Skeletal muscle cell (primary cell): Measurements from ENCODE around the gene NPY.
"Not testable (repeated sequence)": the region's sequence is repeated elsewhere in the genome, so short reads cannot be mapped to it uniquely, and the experiment has no call there.

Experiments used
- DNase-seq: peaks from one replicate; pipeline ENCODE4 v3.0.0-alpha.2; 2010; ENCODE audit warnings: low read depth
- H3K4me3 ChIP-seq: 2 replicates; pipeline ENCODE4 v1.5.1; 2011; ENCODE audit warnings: low read depth, mild to moderate bottlenecking, control low read depth, low read length, moderate library complexity

Gene NPY

DNA sequence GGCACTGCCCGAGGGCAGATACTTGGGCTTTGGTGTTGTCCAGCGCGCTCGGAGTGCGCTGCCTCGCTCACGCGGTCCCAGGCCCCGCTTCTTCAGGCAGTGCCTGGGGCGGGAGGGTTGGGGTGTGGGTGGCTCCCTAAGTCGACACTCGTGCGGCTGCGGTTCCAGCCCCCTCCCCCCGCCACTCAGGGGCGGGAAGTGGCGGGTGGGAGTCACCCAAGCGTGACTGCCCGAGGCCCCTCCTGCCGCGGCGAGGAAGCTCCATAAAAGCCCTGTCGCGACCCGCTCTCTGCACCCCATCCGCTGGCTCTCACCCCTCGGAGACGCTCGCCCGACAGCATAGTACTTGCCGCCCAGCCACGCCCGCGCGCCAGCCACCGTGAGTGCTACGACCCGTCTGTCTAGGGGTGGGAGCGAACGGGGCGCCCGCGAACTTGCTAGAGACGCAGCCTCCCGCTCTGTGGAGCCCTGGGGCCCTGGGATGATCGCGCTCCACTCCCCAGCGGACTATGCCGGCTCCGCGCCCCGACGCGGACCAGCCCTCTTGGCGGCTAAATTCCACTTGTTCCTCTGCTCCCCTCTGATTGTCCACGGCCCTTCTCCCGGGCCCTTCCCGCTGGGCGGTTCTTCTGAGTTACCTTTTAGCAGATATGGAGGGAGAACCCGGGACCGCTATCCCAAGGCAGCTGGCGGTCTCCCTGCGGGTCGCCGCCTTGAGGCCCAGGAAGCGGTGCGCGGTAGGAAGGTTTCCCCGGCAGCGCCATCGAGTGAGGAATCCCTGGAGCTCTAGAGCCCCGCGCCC is at the start of gene NPY:
NPY (plus strand) TSS at position 294 of the 802 bp plus-strand sequence. CDS start 1,051 bp downstream, outside the sequence.
- no peak for DNase-seq
- H3K4me3 ChIP-seq: peak within 1 kb of the TSS; percentile 3

DNA sequence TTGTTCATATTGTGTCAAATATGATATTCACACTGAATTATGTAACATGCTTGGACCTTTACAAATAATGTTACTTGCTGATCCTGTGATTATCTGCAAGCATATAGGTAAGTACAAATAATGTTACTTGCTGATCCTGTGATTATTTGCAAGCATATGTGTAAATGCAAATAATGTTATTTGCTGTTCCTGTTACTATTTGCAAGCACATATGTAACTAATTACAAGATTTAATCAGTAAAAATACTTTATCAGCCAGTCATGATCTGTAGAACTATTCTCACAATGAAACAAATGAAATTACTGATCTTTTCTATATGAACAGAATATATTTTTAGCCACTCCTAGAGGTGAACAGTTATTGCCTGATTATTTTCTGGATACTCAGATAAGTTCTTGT is 44.7 kb upstream of the NPY start:
- H3K4me3 ChIP-seq: no peak overlapping the region
- no peak for DNase-seq

DNA sequence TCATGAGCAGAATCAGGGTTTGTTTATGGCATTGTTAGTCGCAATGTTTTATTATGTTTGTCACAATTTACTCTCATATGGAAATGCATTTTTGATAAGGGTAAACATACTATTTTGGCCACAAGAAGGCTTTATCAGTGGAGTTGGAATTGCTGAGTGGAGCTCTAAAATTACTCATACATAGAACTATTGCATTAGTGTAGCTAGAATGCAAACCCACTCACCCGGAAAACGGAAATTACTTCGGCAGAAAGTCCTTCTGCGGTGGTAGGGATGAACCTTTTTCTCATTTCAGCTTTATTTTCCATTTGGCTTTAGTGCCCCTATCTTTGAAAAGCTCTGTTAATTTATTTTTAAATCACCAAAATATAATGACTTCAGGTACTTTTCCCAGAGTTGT is 42.8 kb upstream of the NPY start:
- H3K4me3 ChIP-seq: no peak overlapping the region
- DNase-seq: no peak

GRCh38 chr7:24244554-24244953 is 39.4 kb upstream of the NPY start:
- no peak overlapping the region for H3K4me3 ChIP-seq
- DNase-seq: no peak

DNA sequence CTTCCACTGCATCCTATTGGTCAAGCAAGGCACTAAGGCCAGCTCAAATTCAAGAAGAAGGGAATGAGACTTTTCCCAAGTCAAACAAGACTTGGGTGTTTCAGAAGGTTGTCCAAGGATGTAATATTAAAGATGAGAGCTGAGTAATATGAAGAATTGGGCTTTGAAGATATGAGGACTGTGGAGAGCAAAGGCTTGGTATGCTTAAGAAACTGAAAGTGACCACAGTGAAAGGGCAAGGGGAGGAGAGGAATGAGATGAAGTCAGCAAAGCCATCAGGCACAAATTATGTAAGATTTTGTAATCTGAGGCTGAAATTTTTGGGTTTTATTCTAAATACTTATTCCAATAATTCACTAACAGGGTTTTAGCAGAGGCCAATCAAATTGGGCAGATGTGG is 38.6 kb upstream of the NPY start:
- no peak for DNase-seq
- no peak overlapping the region for H3K4me3 ChIP-seq

DNA sequence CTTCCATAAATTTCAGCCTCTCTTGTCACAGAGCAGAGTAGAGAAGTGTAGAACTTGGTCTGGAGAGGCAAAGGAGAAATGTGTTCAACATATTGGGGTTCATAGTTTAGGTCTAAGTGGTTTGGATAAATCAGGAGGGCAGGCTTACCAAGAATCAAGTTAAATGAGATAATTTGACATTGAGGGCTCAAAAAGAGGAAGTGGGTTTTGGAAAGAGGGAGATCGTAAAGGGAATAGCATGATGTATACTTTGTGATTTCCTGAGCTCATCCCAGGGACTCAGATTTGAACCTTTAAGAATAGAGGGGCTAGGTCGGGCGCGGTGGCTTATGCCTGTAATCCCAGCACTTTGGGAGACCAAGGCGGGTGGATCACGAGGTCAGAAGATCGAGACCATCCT is 34.7 kb upstream of the NPY start:
- no peak for DNase-seq
- H3K4me3 ChIP-seq: no peak overlapping the region

DNA sequence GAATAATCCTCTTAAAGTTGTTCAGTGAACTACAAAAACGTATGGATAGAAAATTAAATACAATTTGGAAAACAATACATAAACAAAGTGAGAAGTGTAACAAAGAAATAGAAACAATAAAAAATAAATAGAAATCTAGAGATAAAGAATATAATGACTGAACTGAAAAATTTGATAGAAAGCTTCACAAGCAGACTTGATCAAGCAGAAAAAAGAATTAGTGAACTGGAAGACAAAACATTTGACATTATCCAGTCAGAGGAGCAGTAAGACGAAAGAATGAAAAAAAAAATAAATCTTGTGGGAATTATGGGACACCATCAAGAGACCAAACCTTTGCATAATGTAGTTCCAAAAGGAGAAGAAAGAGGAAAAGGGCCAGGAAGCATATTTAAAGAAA is 32.4 kb upstream of the NPY start:
- H3K4me3 ChIP-seq: no peak overlapping the region
- no peak for DNase-seq

GRCh38 chr7:24255139-24255538 is 28.9 kb upstream of the NPY start:
- no peak for DNase-seq
- no peak overlapping the region for H3K4me3 ChIP-seq

DNA sequence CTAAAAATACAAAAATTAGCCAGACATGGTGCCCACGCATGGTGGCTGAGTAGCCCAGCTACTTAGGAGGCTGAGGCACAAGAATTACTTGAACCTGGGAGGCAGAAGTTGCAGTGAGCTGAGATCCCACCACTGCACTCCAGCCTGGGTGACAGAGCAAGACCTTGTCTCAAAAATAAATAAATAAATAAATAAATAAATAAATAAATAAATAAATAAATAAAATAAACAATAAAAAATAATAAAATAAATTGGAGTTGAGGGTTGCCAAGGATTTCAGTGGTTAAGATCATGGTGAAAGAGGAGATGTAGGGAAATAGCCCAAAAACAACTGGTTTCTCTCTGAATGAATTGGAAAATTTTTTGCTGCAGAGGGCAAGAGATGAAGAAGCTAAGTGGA is 25.7 kb upstream of the NPY start:
- DNase-seq, H3K4me3 ChIP-seq: not testable (repeated sequence)

DNA sequence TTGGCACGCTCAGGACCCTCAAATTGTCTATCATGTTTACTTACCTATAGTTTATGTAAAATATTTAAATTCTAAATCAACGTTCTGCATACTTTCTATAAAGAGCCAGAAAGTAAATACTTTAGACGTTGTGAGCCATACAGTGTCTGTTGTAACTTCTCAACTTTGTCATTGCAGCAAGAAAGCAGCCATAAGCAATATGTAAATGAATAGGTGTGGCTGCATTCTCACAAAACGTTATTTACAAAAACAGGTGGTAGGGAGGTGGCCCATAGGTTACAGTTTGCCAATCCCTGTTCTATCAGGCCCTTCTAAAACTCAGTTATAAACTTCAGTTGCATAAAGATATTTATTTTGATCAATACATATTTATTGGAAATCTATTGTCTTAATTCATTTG is 12.1 kb upstream of the NPY start:
- no peak for DNase-seq
- no peak overlapping the region for H3K4me3 ChIP-seq

GRCh38 chr7:24279512-24279911 is 4.5 kb upstream of the NPY start:
- DNase-seq: no peak

DNA sequence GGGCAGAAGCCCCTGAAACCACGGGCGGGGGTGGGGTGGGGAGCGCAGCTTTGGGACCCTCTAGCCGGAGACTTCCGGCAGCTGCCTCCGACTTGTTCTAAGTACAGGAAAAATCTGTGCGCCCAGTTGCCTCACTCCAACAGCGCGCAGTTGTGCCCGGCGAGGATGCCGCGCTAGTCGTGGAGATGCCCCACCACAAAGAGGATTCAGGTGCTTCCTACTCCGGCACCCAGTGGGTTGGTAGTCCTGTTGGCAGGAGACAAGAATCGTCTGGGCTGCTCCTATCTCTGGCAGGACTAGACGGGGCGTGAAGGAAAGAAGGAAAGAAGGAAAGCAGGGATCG is 465 bp upstream of the NPY start:
- peak overlapping the region; percentile 3 for H3K4me3 ChIP-seq
- DNase-seq: no peak

More at GRCh38 chr7:24279512-24279911, 4.5 kb upstream of the NPY start:
- H3K4me3 ChIP-seq: no peak overlapping the region

- no peak for DNase-seq
- no peak overlapping the region for H3K4me3 ChIP-seq
These were observed 913 bp downstream of the NPY start for GRCh38 chr7:24284699-24285506.

GRCh38 chr7:24290004-24290641 is 6.1 kb downstream of the NPY start:
- no peak overlapping the region for H3K4me3 ChIP-seq
- DNase-seq: peak; percentile 2

DNA sequence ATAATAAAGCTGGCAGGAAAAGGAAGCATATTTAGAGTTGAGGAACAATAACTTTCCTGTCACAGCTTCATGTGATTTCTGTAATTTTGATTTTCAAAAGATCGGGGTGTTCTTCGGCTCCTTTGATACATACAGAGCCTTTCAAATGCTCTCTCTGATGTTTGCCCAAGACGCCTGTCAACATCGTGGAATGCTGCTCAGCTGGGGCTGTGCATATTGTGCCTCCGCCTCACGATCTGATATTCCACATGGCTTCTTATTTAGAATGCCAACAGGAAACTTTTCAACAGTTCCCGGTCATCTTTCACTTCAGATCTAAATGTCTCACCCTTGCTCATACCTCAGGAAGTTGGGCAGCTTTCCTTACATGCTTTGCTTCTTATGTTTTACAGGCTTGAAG is 7.3 kb downstream of the NPY start:
- DNase-seq: no peak
- no peak overlapping the region for H3K4me3 ChIP-seq

DNA sequence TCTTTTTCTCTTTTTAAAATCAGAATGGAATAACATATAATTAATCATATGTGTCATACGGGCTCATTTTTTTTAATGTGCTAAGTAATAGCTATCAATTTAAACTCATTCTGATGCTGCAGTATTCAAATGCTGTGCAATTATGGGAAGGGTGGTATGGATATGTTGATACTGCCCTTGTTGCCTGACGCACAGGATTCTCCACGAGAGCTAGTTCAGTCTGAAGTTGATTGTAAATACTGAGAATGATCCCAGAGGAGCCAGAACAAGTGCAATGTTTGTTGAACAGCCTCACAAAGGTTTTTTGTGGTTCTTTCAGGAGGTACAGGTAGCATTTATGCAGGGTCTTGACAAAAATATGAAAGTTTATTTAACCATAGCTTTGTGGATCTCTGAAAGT is 13.4 kb downstream of the NPY start:
- DNase-seq: no peak
- H3K4me3 ChIP-seq: no peak overlapping the region

DNA sequence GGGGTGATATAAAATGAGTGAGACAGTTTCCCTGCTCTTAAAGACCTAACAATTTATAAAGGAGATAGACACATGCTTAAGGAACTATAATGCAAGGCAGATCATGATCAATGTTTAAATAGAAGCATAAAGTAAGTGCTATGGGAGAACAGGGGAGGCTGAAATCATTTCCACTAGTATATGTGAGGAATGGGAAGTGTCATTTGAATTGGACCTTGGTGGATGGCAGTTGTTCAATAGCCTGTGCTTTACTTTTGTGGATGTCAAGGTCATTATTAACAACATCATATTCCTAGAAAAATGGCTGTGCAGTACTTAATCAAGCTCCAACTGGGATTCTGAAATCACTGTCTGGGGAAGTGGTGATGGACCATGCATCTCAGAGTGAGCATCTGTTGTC is 14.7 kb downstream of the NPY start:
- DNase-seq: no peak
- H3K4me3 ChIP-seq: no peak overlapping the region

DNA sequence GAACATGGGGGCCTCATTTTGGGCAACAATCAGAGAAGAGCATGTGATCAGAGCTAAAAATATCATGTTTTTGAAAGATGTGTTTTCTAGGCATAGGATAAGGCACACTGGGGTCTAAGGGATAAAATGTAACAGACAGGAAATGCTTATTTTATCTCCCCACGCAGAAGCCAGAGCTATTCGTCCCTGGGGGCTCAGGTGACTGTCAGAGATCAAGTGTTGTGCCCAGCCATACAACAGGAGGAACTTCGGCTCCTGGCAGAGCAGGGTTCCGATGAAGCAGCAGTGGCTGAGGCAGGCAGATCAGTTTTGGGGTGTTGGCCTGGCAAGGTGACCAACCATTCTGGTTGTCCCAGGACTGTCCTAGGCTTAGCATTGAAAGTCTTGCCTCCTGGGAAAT is 15.2 kb downstream of the NPY start:
- H3K4me3 ChIP-seq: no peak overlapping the region
- no peak for DNase-seq

GRCh38 chr7:24301703-24302102 is 17.7 kb downstream of the NPY start:
- H3K4me3 ChIP-seq: no peak overlapping the region
- DNase-seq: no peak

DNA sequence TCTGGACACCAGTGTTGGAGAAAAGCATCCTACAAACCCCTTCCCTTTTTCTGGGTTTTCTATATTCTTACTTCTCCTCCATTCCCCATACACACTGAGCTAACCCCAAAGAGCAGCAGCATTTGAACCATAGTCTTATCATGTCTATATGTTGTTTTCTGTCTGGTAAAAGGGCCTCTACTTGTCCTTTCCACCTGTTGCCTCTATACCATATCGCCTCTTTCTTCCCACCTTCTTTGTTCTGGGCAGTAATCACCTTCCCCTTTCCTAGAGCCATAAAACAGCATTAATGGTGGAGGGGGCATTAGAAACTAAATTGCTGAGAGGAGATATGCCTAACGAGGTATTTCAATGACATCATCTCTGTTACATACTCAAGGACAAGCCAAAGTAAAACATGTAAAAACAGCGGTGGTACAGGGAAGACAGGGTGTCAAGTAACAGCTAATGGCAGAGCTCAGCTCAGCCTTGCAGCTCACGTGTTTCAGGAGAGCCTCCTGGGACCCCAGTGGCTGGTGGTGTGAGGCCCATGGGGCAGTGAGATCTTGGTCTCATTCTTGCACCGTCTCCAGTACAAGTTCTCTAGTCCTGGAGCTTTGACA is 20.6 kb downstream of the NPY start:
- no peak overlapping the region for H3K4me3 ChIP-seq
- no peak for DNase-seq
